RWPE1 (cell line): ENCODE data around the gene JPT1.

Source experiments
- CTCF ChIA-PET: fragments of 350-600 bp; sonication (Branson Sonifier 250); formaldehyde crosslinking; extraction: SDS; loops from one replicate; lab custom pipeline; 2021; lab: Yijun Ruan, JAX
- POLR2A ChIA-PET: fragments of 400-600 bp; formaldehyde crosslinking; extraction: SDS; loops from one replicate; lab custom pipeline; 2020; ENCODE audit warnings: antibody characterized with exemption; ENCODE audit not compliant: low non-redundant PET; lab: Yijun Ruan, JAX
- DNase-seq: peaks from one replicate; pipeline ENCODE4 v3.0.0; 2012; ENCODE audit warnings: low spot score
- H3K27ac ChIP-seq: fragments of 450-650 bp; 2 replicates; pipeline ENCODE4 v1.5.1; 2017
- CTCF ChIP-seq: fragments of 450-650 bp; conservative IDR thresholded peaks from 2 replicates; pipeline ENCODE4 v1.5.1; 2017; ENCODE audit warnings: low read depth, mild to moderate bottlenecking

JPT1 gene

GRCh38 chr17:75115555-75115954 is 38.8 kb downstream of the JPT1 start:
- H3K27ac ChIP-seq: peak overlapping the region; percentile 83
- DNase-seq: no peak
- no peak for TF ChIP-seq CTCF
- CTCF ChIA-PET: interaction anchor here (0.6 to 2.9 kb wide), 6 partner anchors 8 to 91 kb away, joined by 3 to 61 read pairs (median 22); partner anchors contain the start of gene NT5C
- POLR2A ChIA-PET: no interaction called here

GRCh38 chr17:75114552-75115314 is 39.6 kb downstream of the JPT1 start:
- no peak for TF ChIP-seq CTCF
- no peak for DNase-seq
- H3K27ac ChIP-seq: peak overlapping the region; percentile 83
- ChIA-PET CTCF (interaction anchor here (0.5 to 3.1 kb wide), 26 partner anchors 9 to 327 kb away, joined by 3 to 61 read pairs (median 6); partner anchors contain the start of genes JPT1, NT5C and SLC16A5), POLR2A (interaction anchor here (0.9 to 1.1 kb wide), 3 partner anchors 17 to 87 kb away, joined by 3 to 6 read pairs (median 4); partner anchors contain the start of gene NT5C)

GRCh38 chr17:75113798-75114551 is 40.3 kb downstream of the JPT1 start:
- H3K27ac ChIP-seq: peak overlapping the region; percentile 83
- TF ChIP-seq CTCF: peak; percentile 94
- ChIA-PET CTCF (interaction anchor here (0.5 to 3.1 kb wide), 30 partner anchors 9 to 327 kb away, joined by 3 to 61 read pairs (median 6); partner anchors contain the start of genes JPT1, NT5C and SLC16A5), POLR2A (interaction anchor here (0.8 to 1.1 kb wide), 4 partner anchors 18 to 90 kb away, joined by 3 to 6 read pairs (median 4); partner anchors contain the start of gene NT5C)
- peak; percentile 75 for DNase-seq

- POLR2A ChIA-PET: interaction anchor here (0.6 to 0.7 kb wide), 2 partner anchors 84 to 105 kb away, joined by 3 to 4 read pairs; no protein-coding TSS in a partner anchor
- CTCF ChIA-PET: interaction anchor here (0.5 to 3.1 kb wide), 6 partner anchors 19 to 90 kb away, joined by 3 to 40 read pairs (median 6); partner anchors contain the start of gene NT5C
- no peak for TF ChIP-seq CTCF
- peak overlapping the region; percentile 81 for H3K27ac ChIP-seq
- no peak for DNase-seq
Measured at GRCh38 chr17:75111777-75112335, 42.5 kb downstream of the JPT1 start.

GRCh38 chr17:75110234-75110937 is 43.9 kb downstream of the JPT1 start:
- TF ChIP-seq CTCF: no peak
- H3K27ac ChIP-seq: peak overlapping the region; percentile 81
- ChIA-PET POLR2A (interaction anchor here (1.1 kb wide), 1 partner anchor 50 kb away, joined by 4 read pairs; no protein-coding TSS in a partner anchor), CTCF (interaction anchor here (0.5 to 2.0 kb wide), 5 partner anchors 21 to 91 kb away, joined by 3 to 6 read pairs (median 4); partner anchors contain the start of gene NT5C)
- no peak for DNase-seq
